Inflammatory macrophage treated with lipopolysaccharide for 4 hours (primary cell): ENCODE results near the gene TECR.
"Not testable (repeated sequence)": the region's sequence is repeated elsewhere in the genome, so short reads cannot be mapped to it uniquely, and the experiment has no call there.

Experiments used
- DNase-seq: peaks from one replicate; pipeline ENCODE4 v3.0.0-alpha.2; 2020

Gene TECR

DNA sequence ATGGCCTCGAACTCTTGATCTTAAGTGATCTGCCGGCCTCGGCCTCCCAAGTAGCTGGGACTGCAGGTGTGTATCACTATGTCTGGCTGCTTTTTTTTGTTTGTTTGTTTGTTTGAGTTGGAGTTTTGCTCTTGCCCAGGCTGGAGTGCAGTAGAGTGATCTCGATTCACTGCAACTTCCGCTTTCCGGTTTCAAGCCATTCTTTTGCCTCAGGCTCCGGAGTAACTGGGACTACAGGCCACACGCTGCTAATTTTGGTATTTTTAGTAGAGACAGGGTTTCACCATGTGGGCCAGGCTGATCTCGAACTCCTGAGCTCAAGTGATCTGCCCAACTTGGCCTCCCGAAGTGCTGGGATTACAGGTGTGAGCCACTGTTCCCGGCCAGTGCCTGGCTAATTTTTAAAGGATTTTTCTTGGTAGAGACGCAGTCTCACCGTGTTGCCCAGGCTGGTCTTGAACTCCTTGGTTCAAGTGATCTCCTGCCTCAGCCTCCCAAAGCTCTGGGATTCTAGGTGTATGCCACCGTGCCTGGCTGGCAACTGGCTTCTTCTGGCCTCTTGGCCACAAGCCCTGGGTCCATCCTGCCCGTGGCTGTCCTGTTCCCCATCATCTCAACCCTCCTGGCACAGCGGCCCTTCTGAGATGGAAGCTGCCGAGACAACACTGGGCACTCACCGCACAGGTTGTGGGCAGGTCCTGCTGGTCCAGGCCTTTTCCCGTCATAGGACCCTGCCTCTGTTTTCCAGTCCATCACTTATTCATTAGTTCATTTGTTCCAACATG is 11.5 kb downstream of the TECR start:
- DNase-seq = no peak

GRCh38 chr19:14541979-14542378 is 12.6 kb downstream of the TECR start:
- not testable (repeated sequence) for DNase-seq

GRCh38 chr19:14542711-14543328 is 13.4 kb downstream of the TECR start:
- peak; percentile 45 for DNase-seq

- DNase-seq = no peak
These were observed 14.7 kb downstream of the TECR start for GRCh38 chr19:14544047-14544446.

GRCh38 chr19:14544977-14545715 is 15.8 kb downstream of the TECR start:
- DNase-seq = no peak

- DNase-seq = no peak
These were observed 16.3 kb downstream of the TECR start for GRCh38 chr19:14545716-14546082.

GRCh38 chr19:14550201-14550754 is 20.9 kb downstream of the TECR start:
- no peak for DNase-seq

GRCh38 chr19:14551134-14552005 is 22.0 kb downstream of the TECR start:
- DNase-seq = peak; percentile 60

DNA sequence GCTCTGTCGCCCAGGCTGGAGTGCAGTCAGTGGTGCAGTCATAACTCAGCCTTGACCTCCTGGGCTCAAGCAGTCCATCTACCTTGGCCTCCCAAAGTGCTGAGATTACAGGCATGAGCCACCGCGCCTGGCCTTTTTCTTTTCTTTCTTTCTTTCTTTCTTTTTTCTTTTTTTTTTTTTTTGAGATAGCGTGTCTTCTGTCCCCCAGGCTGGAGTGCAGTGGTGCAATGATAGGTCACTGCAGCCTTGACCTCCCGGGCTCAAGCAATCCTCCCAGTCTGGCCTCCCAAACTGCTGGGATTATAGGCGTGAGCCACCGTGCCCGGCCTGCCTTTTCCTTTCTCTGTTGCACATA is 22.6 kb downstream of the TECR start:
- DNase-seq = not testable (repeated sequence)

DNA sequence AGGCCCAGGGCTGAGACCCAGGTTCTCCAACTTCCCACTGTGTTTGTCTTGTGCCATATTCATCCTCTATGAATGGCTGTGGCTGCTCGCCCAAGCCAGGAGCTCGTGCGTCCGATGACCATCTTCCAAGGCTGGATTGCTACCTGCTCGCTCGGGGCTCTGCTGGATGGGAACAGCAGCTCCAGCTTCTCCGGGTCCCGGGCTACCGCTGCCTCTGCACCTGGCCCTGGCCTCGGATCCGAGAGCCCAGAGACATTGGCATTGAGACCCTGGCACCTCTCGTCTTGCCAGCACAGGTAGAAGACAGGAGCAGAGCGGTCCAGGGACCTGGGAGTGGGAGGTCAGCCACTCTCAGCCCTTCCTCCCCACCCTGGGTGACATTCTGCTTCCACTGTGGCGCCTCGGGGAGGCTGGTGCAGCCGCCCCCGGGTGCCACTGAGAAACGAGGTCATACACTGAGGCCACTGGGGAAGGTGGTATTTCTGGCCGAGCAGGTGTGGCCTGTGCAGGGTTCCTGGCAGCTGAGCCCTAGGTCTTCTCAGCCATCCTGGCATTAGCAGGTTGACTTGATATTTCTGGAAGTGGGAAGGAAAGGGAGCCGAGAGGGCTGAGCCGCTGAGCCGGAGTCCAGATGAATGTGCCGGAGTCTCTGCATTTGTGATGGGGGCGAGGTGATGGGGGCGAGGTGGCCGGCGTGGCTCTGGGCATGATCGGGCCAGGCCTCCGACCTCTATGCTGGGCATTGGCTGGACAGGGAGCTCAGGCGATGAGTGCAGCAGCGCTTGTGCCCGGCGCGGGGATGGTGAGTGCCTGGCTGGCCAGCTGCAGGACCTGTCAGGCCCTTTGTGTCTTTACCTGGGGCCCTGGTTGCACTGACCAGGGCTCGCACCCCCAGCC is 23.9 kb downstream of the TECR start:
- DNase-seq = no peak

DNA sequence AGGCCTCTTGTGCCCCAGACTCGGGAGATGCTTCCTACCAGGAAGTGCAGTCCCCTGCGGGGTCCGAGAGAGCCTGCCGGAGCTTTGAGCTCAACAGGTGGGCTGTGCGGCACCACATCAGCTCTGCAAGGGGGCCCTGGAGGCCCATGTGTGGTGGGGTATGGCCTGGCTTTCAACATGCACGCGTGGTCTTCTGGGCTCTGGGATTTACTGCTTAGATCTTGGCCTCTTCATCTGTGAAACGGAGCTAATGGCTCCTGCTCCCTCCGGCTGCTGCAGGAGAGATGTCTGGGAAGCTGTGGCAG is 24.5 kb downstream of the TECR start:
- DNase-seq = no peak

DNA sequence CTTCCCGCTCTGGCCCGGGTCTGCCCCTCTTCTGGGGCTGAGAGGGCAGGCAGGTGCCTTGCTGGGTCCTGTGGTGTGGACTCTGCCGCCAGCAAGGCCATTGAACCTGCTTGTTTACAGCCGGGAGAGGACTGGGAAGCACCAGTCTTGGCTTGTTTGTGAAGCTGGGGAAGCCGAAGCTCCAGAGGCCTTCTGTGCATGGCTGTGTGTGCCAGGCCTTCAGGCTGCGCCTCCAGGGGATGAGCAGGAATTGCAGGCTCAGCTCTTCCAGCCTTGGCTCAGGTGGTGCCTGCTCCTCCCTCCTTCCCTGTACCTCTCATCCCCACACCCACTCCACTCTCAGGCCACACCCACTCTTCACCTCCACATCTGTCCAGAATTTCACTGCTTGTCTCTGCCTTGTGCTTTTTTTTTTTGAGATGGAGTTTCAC is 25.0 kb downstream of the TECR start:
- DNase-seq = no peak

DNA sequence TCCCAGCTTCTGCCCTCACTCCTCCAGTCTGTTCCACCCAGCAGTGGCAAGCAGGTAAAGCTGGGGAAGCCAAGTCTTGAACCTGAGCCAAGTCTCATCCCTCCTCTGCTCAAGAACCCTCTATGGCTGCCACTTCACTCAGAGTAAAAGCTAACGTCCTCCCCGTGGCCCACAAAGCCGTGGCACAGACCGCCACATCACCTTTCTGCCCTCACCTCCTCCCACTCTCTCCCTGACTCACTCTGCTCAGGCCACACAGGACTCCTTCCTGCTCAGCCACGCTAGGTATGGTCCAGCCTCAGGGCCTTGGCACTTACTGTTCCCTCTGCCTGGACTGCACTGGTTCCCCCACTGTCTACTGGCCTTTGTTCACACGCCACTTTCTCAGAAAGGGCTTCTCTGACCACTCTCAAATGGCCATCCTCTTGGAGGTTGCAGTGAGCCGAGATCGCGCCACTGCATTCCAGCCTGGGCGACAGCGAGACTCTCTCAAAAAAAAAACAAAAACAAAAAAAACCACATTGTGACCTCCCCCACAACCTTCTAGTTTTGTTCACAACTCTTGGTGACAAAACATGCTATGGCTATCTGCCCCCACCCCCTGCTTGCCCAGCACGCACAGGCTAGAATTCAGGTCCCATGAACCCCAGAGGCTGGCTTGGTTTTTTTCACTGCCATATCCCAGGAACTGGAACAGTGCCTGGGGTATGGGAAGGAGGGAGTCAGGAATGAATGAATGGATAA is 26.7 kb downstream of the TECR start:
- DNase-seq = no peak

GRCh38 chr19:14556662-14557188 is 27.3 kb downstream of the TECR start:
- peak; percentile 81 for DNase-seq

- no peak for DNase-seq
These were observed 29.1 kb downstream of the TECR start for GRCh38 chr19:14558370-14559066.

DNA sequence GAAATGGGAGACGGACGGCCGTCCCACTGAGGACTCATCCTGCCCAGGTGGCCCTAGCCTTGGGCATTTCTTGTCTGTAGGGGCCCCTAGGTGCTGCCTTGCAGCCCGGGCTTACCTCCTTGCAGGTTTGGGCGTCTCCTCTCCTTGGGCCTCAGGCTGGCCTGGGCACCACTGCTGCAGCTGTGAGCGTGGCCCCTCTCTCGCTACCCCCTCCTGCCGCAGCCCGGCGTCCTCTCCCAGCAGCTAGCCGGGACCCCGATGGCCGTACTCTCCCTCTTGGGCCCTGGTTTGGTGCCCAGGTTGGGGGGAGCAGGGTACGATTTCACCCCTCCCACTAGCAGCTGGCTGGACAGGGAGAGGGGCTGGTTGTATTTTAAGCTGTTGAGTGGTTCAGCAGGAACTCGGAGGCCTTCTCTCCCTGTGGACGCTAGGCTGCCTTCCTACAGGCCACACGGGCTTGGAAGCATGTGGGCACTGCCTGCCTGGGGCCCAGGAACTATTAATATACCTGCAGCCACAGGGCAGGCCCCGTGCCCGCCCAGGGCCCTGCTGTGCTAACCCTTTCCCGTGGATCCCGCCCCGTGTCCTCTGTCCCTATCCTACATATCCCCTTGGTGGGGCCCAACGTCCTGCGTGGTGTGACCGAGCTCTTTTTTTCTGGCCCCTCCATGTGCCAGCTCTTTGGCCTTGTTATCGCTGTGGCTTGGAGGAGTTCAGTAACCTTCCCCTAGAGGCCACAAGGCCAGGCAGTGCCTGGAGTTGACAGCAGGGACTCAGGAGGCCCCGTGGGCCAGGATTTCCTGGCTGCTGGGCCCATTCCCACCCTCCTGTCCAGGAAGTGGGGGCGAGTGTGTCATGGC is 30.8 kb downstream of the TECR start:
- no peak for DNase-seq

DNA sequence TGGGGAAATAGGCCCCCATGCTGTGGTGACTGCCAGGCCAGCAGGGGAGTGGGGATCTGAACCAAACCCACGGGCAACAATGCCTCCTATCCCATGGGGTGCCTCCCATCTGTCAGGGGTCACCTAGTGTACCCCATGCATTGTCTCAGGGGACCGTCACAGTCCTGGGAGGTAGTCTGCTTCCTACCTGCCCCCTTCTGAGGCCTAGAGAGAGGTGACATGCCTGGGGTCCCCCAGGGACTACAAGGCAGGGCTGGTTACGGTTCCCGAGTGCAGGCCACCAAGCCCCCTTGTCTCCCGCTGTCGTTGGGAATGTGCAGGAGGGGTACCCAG is 31.3 kb downstream of the TECR start:
- DNase-seq = no peak

GRCh38 chr19:14561249-14561648 is 31.9 kb downstream of the TECR start:
- no peak for DNase-seq

DNA sequence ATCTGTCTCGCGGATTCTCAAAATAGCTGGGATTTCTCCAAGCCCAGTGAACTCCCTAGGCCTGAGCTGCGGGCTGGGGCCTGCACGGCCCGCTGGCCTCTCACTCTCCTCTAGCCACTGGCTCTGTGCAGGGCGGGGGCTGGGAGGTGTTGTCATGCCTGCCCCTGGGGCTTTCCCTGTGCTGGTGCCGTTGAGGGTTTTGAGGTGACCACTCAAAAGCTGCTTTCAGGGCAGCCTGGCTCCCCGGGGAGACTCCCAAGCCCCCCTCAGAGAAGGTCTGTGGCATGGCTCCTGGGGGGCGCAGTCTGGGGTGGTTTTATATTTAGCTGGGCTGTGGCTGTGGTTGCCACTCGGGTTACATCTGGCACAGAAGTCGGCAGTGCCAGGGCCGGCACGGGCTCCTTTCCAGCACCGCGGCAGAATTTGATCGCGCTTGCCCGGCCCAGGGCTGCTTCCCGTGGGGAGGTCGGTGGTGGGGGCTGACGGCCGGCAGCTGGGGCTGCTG is 32.5 kb downstream of the TECR start:
- DNase-seq = no peak
